Measurements from ENCODE around the gene ZFP91. TPM values are rescaled to one million over a fixed set of nuclear protein-coding genes. Genes with fewer than 3 reads are reported as not detected.
A peak's percentile ranks its signal among the peaks of the same experiment; 100 is the strongest.

The ZFP91 gene
- total and polyA plus RNA-seq, 2 of the 4 experiments (the other 2 are of a cell fraction): 20.7 to 25.3 TPM

- ATAC-seq (ENCODE audit: low read depth): no peak
- no TSS peak for BruUV-seq (replicated peaks)
- no peak overlapping the region for H3K9ac ChIP-seq (ENCODE audit: low read depth, low read length)
- no peak overlapping the region for H4K5ac ChIP-seq (ENCODE audit: low read depth, low read length)
- H3K4me1 ChIP-seq (ENCODE audit: control insufficient read depth, insufficient read depth, low read length): peaks cover 4% of the 10 kb centered on the region
- POLR2A ChIA-PET (ENCODE audit: unreplicated experiment): no interaction called here
- no peak overlapping the region for H2AK5ac ChIP-seq (ENCODE audit: low read depth, low read length)
- no peak overlapping the region for H4K91ac ChIP-seq (ENCODE audit: insufficient read depth, low read depth, low read length)
- H3K27me3 ChIP-seq (ENCODE audit: control insufficient read depth, insufficient read depth, low read length): no peaks in the 10 kb centered on the region
- no peak overlapping the region for H3K27ac ChIP-seq (ENCODE audit: insufficient read depth, low read length)
- intact Hi-C loops (cut with micrococcal nuclease) (no loop called here), in situ Hi-C loops (cut with MboI; ENCODE audit: low sequenced_read_pairs) (no loop called here), dilution Hi-C loops (cut with HindIII; ENCODE audit: low sequenced_read_pairs, unreplicated experiment) (no loop called here)
- no CpG with 5 or more reads among the region's 1 CpG for WGBS, 2 experiments (ENCODE audit: extremely low coverage in 2 of 2, insufficient read length in 1 of 2)
- no peak overlapping the region for H2BK15ac ChIP-seq (ENCODE audit: low read depth, low read length)
- H2AFZ ChIP-seq (replicated peaks; ENCODE audit: low read length, poor library complexity): no peak overlapping the region
- H3K4me2 ChIP-seq (ENCODE audit: low read depth, low read length): no peak overlapping the region
- CTCF ChIA-PET: no interaction called here
- H3K9me1 ChIP-seq (ENCODE audit: insufficient read depth, low read length): peaks cover 5% of the 10 kb centered on the region; the same call in 1 of the 2 replicates
- no peaks in the 10 kb centered on the region for H3K9me3 ChIP-seq (ENCODE audit: control insufficient read depth, insufficient read depth, low read length)
- no peak overlapping the region for H2BK20ac ChIP-seq (ENCODE audit: low read depth, low read length)
- H3K56ac ChIP-seq (ENCODE audit: extremely low read depth, insufficient read depth, low read length): no peak overlapping the region
- 0 out of 2 replicates have a peak, but pooled peaks cover 3% of the 10 kb centered on the region for H4K20me1 ChIP-seq (ENCODE audit: insufficient read depth, low read length)
- H3K23ac ChIP-seq (ENCODE audit: low read depth, low read length): no peak overlapping the region
- peaks cover 34 to 39% of the 10 kb centered on the region in 2 experiments for H3K79me1 ChIP-seq (ENCODE audit: low read depth in 1 of 2, low read length in 2 of 2)
- H4K8ac ChIP-seq (ENCODE audit: low read depth in 2 of 2, low read length in 2 of 2): no peak overlapping the region
- H3K14ac ChIP-seq (replicated peaks; ENCODE audit: low read depth, low read length): no peak overlapping the region
- TF ChIP-seq USF2 (IDR thresholded peaks at IDR 0.05; ENCODE audit: low read depth, low read length) (no peak), MAFK (IDR thresholded peaks at IDR 0.05; ENCODE audit: low read depth, low read length) (peak; percentile 90)
- H2AK9ac ChIP-seq (replicated peaks; ENCODE audit: low read depth, low read length, poor library complexity): no peak overlapping the region
- no peak overlapping the region for H2BK5ac ChIP-seq (ENCODE audit: low read depth, low read length, poor library complexity, severe bottlenecking)
- H3K18ac ChIP-seq (ENCODE audit: low read depth, low read length): no peak overlapping the region
- no peak overlapping the region for H3K4ac ChIP-seq (ENCODE audit: low read depth, low read length)
- H3K4me3 ChIP-seq (ENCODE audit: insufficient read depth, low read depth, low read length): no peak overlapping the region
- peaks cover 35% of the 10 kb centered on the region for H3K36me3 ChIP-seq (ENCODE audit: control insufficient read depth, insufficient read depth, low read length)
- no peak for DNase-seq
- no peak overlapping the region for H2BK120ac ChIP-seq (ENCODE audit: low read depth, low read length)
Observed at GRCh38 chr11:58615559-58615958, 36.7 kb downstream of the ZFP91 start.
